IMR-90 (cell line): ENCODE measurements around the gene SH2B2. TPM values are rescaled to one million over a fixed set of nuclear protein-coding genes. Genes with fewer than 3 reads are reported as not detected.

ENCODE experiments used
- ATAC-seq: fragments of 200-7000 bp; cut with Tn5 transposase; 2 replicates; pipeline ENCODE4 v1.9.1; 2020; ENCODE audit warnings: low read depth, mild to moderate bottlenecking, moderate library complexity
- BruUV-seq: library from RNA; stranded (reverse); fragments of 400-500 nt; replicated peaks from 2 replicates; lab custom pipeline; 2021; lab: Mats Ljungman, UMichigan
- CTCF ChIA-PET: fragments of 300-600 bp; formaldehyde crosslinking; extraction: SDS; loops from one replicate; lab custom pipeline; 2021; ENCODE audit warnings: antibody characterized with exemption; lab: Yijun Ruan, JAX
- POLR2A ChIA-PET: fragments of 300-600 bp; sonication (Branson Sonifier 250); formaldehyde crosslinking; loops from one replicate; lab custom pipeline; 2022; ENCODE audit warnings: antibody characterized with exemption; ENCODE audit not compliant: unreplicated experiment; lab: Charles Lee
- DNase-seq: peaks from one replicate; pipeline ENCODE4 v3.0.0; 2013
- H2AFZ ChIP-seq: replicated peaks from 2 replicates; pipeline ENCODE3; 2013; ENCODE audit warnings: low read length, mild to moderate bottlenecking; ENCODE audit not compliant: poor library complexity
- H2AK5ac ChIP-seq: 2 replicates; pipeline ENCODE4 v1.6.1; 2013; ENCODE audit warnings: low read depth, low read length, inconsistent platforms
- H2AK9ac ChIP-seq: replicated peaks from 2 replicates; pipeline ENCODE3; 2013; ENCODE audit warnings: mild to moderate bottlenecking, low read depth, low read length, moderate library complexity; ENCODE audit not compliant: poor library complexity
- H2BK120ac ChIP-seq: 2 replicates; pipeline ENCODE4 v1.6.1; 2013; ENCODE audit warnings: low read depth, low read length, inconsistent platforms
- H2BK15ac ChIP-seq: 3 replicates; pipeline ENCODE4 v1.6.1; 2013; ENCODE audit warnings: low read depth, low read length, inconsistent platforms
- H2BK20ac ChIP-seq: 2 replicates; pipeline ENCODE4 v1.6.1; 2013; ENCODE audit warnings: low read depth, mild to moderate bottlenecking, inconsistent platforms, low read length, moderate library complexity
- H2BK5ac ChIP-seq: 2 replicates; pipeline ENCODE4 v1.6.1; 2013; ENCODE audit warnings: mild to moderate bottlenecking, low read depth, low read length, inconsistent platforms; ENCODE audit not compliant: poor library complexity, severe bottlenecking
- H3K14ac ChIP-seq: replicated peaks from 2 replicates; pipeline ENCODE4 v1.6.1; 2013; ENCODE audit warnings: low read depth, low read length, inconsistent platforms
- H3K18ac ChIP-seq: 2 replicates; pipeline ENCODE4 v1.6.1; 2013; ENCODE audit warnings: low read depth, low read length, control low read depth
- H3K23ac ChIP-seq: 2 replicates; pipeline ENCODE4 v1.6.1; 2013; ENCODE audit warnings: low read depth, low read length, inconsistent platforms
- H3K27ac ChIP-seq: 2 replicates; pipeline ENCODE4 v1.5.1; 2013; ENCODE audit warnings: mild to moderate bottlenecking, control low read depth, low read length; ENCODE audit not compliant: insufficient read depth
- H3K27me3 ChIP-seq: 2 replicates; pipeline ENCODE4 v1.6.1; 2013; ENCODE audit warnings: low read length; ENCODE audit not compliant: control insufficient read depth, insufficient read depth
- H3K36me3 ChIP-seq: 2 replicates; pipeline ENCODE4 v1.6.1; 2013; ENCODE audit warnings: low read length, mixed read lengths; ENCODE audit not compliant: control insufficient read depth, insufficient read depth
- H3K4ac ChIP-seq: 2 replicates; pipeline ENCODE4 v1.6.1; 2013; ENCODE audit warnings: low read depth, low read length, inconsistent platforms
- H3K4me1 ChIP-seq: 2 replicates; pipeline ENCODE4 v1.6.1; 2013; ENCODE audit warnings: low read length, mixed read lengths; ENCODE audit not compliant: control insufficient read depth, insufficient read depth
- H3K4me2 ChIP-seq: 2 replicates; pipeline ENCODE4 v1.6.1; 2013; ENCODE audit warnings: low read depth, mild to moderate bottlenecking, control low read depth, low read length, moderate library complexity
- H3K4me3 ChIP-seq: 2 replicates; pipeline ENCODE4 v1.5.1; 2013; ENCODE audit warnings: low read depth, mild to moderate bottlenecking, control low read depth, low read length, moderate library complexity; ENCODE audit not compliant: insufficient read depth
- H3K56ac ChIP-seq: 2 replicates; pipeline ENCODE4 v1.6.1; 2013; ENCODE audit warnings: low read length, inconsistent platforms; ENCODE audit not compliant: insufficient read depth; ENCODE audit errors: extremely low read depth
- H3K79me1 ChIP-seq, 2 experiments: 2 replicates each; pipeline ENCODE4 v1.6.1; 2013; ENCODE audit warnings: low read length in 2 of 2, inconsistent platforms in 1 of 2, low read depth in 1 of 2
- H3K9ac ChIP-seq: 2 replicates; pipeline ENCODE4 v1.6.1; 2013; ENCODE audit warnings: low read depth, low read length, control low read depth
- H3K9me1 ChIP-seq: 2 replicates; pipeline ENCODE4 v1.6.1; 2013; ENCODE audit warnings: low read length, inconsistent platforms; ENCODE audit not compliant: insufficient read depth
- H3K9me3 ChIP-seq: 2 replicates; pipeline ENCODE4 v1.6.1; 2013; ENCODE audit warnings: low read length; ENCODE audit not compliant: control insufficient read depth, insufficient read depth
- H4K20me1 ChIP-seq: 2 replicates; pipeline ENCODE4 v1.6.1; 2013; ENCODE audit warnings: low read length, inconsistent platforms; ENCODE audit not compliant: insufficient read depth
- H4K5ac ChIP-seq: 2 replicates; pipeline ENCODE4 v1.6.1; 2013; ENCODE audit warnings: mild to moderate bottlenecking, low read depth, low read length, control low read depth
- H4K8ac ChIP-seq, 2 experiments: 2 replicates each; pipeline ENCODE4 v1.6.1; 2013; ENCODE audit warnings: low read depth in 2 of 2, low read length in 2 of 2, control low read depth in 1 of 2, inconsistent platforms in 1 of 2
- H4K91ac ChIP-seq: 2 replicates; pipeline ENCODE4 v1.6.1; 2013; ENCODE audit warnings: low read depth, low read length, inconsistent platforms; ENCODE audit not compliant: insufficient read depth
- BHLHE40 ChIP-seq: fragments of 150-350 bp; IDR thresholded peaks from 2 replicates; pipeline ENCODE4 v1.6.1; 2016; ENCODE audit warnings: mild to moderate bottlenecking, low read depth, low read length
- CEBPB ChIP-seq: IDR thresholded peaks from 2 replicates; pipeline ENCODE4 v1.6.1; 2012; ENCODE audit warnings: low read depth, low read length, improper control_type of control experiment
- CHD1 ChIP-seq: IDR thresholded peaks from 2 replicates; pipeline ENCODE4 v1.6.1; 2012; ENCODE audit warnings: low read depth, low read length, improper control_type of control experiment
- CTCF ChIP-seq: conservative IDR thresholded peaks from 2 replicates; pipeline ENCODE4 v1.5.1; 2012; ENCODE audit warnings: mild to moderate bottlenecking, low read depth, low read length, improper control_type of control experiment
- FOS ChIP-seq: fragments of 150-350 bp; IDR thresholded peaks from 2 replicates; pipeline ENCODE4 v1.6.1; 2016; ENCODE audit warnings: low read depth, low read length
- MAFK ChIP-seq: IDR thresholded peaks from 2 replicates; pipeline ENCODE4 v1.6.1; 2012; ENCODE audit warnings: low read depth, low read length, improper control_type of control experiment
- MAZ ChIP-seq: IDR thresholded peaks from 2 replicates; pipeline ENCODE4 v1.6.1; 2012; ENCODE audit warnings: low read depth, mild to moderate bottlenecking, low read length, improper control_type of control experiment, moderate library complexity, borderline replicate concordance
- MXI1 ChIP-seq: IDR thresholded peaks from 2 replicates; pipeline ENCODE4 v1.6.1; 2012; ENCODE audit warnings: low read depth, mild to moderate bottlenecking, low read length, moderate library complexity, borderline replicate concordance
- NFE2L2 ChIP-seq: fragments of 150-350 bp; IDR thresholded peaks from 2 replicates; pipeline ENCODE4 v1.6.1; 2016; ENCODE audit warnings: low read depth, mild to moderate bottlenecking, low read length
- POLR2A ChIP-seq: IDR thresholded peaks from 2 replicates; pipeline ENCODE4 v1.6.1; 2012; ENCODE audit warnings: mild to moderate bottlenecking, low read depth, low read length
- RAD21 ChIP-seq: IDR thresholded peaks from 2 replicates; pipeline ENCODE4 v1.6.1; 2012; ENCODE audit warnings: low read length, improper control_type of control experiment
- RCOR1 ChIP-seq: IDR thresholded peaks from 2 replicates; pipeline ENCODE4 v1.6.1; 2012; ENCODE audit warnings: mild to moderate bottlenecking, low read length, improper control_type of control experiment; ENCODE audit not compliant: insufficient replicate concordance
- RFX5 ChIP-seq: IDR thresholded peaks from 2 replicates; pipeline ENCODE4 v1.8.0; 2012; ENCODE audit warnings: low read depth, mild to moderate bottlenecking, low read length, moderate library complexity
- SMC3 ChIP-seq: fragments of 150-350 bp; IDR thresholded peaks from 2 replicates; pipeline ENCODE4 v1.6.1; 2016; ENCODE audit warnings: low read depth, mild to moderate bottlenecking, antibody characterized with exemption, low read length, moderate library complexity
- USF2 ChIP-seq: fragments of 150-350 bp; IDR thresholded peaks from 2 replicates; pipeline ENCODE4 v1.6.1; 2017; ENCODE audit warnings: mild to moderate bottlenecking, antibody characterized with exemption, low read length, low read depth
- WGBS, 2 experiments: methylation state at CpG; one replicate each; pipeline versions ENCODE4 v1.1.5 to v1.1.7; 2013; ENCODE audit warnings: missing lambda C conversion rate in 2 of 2; ENCODE audit not compliant: insufficient read length in 1 of 2; ENCODE audit errors: extremely low coverage in 2 of 2; 5-methylcytosine and 5-hydroxymethylcytosine counted together
- dilution Hi-C: fragments of 300-500 bp; cut with HindIII; formaldehyde crosslinking; loops from one replicate; pipeline ENCODE4 v1.14.3; 2018; ENCODE audit warnings: low sequenced_read_pairs; ENCODE audit not compliant: unreplicated experiment
- in situ Hi-C: fragments of 300-500 bp; cut with MboI; formaldehyde crosslinking; loops from 3 replicates; pipeline ENCODE4 v1.14.3; 2019; ENCODE audit warnings: low sequenced_read_pairs, inconsistent platforms, mixed read lengths
- intact Hi-C: fragments of 100-400 bp; cut with micrococcal nuclease; formaldehyde crosslinking; loops from 2 replicates; pipeline ENCODE4 v1.10.0; 2022
- polyA plus RNA-seq, 3 experiments: library from polyadenylated mRNA; depleted of rRNA; stranded (reverse); fragments of >200 nt; gene quantifications; 2 replicates each; pipeline ENCODE4 v1.2.3, GENCODE V29; 2012; ENCODE audit warnings: low replicate concordance in 1 of 3
- total RNA-seq: library from RNA; depleted of rRNA; stranded (reverse); fragments of >200 nt; gene quantifications from 2 replicates; pipeline ENCODE4 v1.2.3, GENCODE V29; 2012

SH2B2 gene
- total and polyA plus RNA-seq, 2 of the 4 experiments (the other 2 are of a cell fraction) = 0.36 to 0.99 TPM

GRCh38 chr7:102292813-102293798 is 6.4 kb downstream of the SH2B2 start:
- H2BK5ac ChIP-seq = no peak overlapping the region
- no peak overlapping the region for H3K4ac ChIP-seq
- no peak overlapping the region for H3K23ac ChIP-seq
- no peak overlapping the region for H2AK9ac ChIP-seq
- dilution Hi-C loops (no loop called here), in situ Hi-C loops (no loop called here), intact Hi-C loops (no loop called here)
- no peak overlapping the region for H3K14ac ChIP-seq
- H2BK15ac ChIP-seq = no peak overlapping the region
- H3K4me2 ChIP-seq = no peak overlapping the region
- DNase-seq (no peak), ATAC-seq (peak; percentile 40; the same call in 1 of the 2 replicates)
- H4K91ac ChIP-seq = no peak overlapping the region
- ChIA-PET POLR2A (no interaction called here), CTCF (no interaction called here)
- H3K27me3 ChIP-seq = peaks cover 4% of the 10 kb centered on the region; the same call in 1 of the 2 replicates
- no TSS peak for BruUV-seq
- H3K27ac ChIP-seq = no peak overlapping the region
- no peaks in the 10 kb centered on the region; the same call in 1 of the 2 replicates for H3K4me1 ChIP-seq
- H3K79me1 ChIP-seq = 0 out of 4 replicates have a peak, but pooled peaks cover 0 to 2% of the 10 kb centered on the region in 2 experiments
- no peak overlapping the region for H3K18ac ChIP-seq
- H4K20me1 ChIP-seq = peaks cover 8% of the 10 kb centered on the region; the same call in 1 of the 2 replicates
- no peak overlapping the region for H4K5ac ChIP-seq
- no peak overlapping the region for H3K9ac ChIP-seq
- no peaks in the 10 kb centered on the region for H3K9me1 ChIP-seq
- H3K9me3 ChIP-seq = no peaks in the 10 kb centered on the region
- H2BK120ac ChIP-seq = no peak overlapping the region
- 7% methylated on average over 14 of the region's 36 CpGs; no CpG with 5 or more reads in 1 of the 2 experiments for WGBS, 2 experiments
- H3K36me3 ChIP-seq = no peaks in the 10 kb centered on the region
- H4K8ac ChIP-seq = no peak overlapping the region
- no peak overlapping the region for H3K4me3 ChIP-seq
- H2AFZ ChIP-seq = no peak overlapping the region
- no peak overlapping the region for H2BK20ac ChIP-seq
- H2AK5ac ChIP-seq = no peak overlapping the region
- no peak overlapping the region for H3K56ac ChIP-seq
- no peak for TF ChIP-seq RAD21
- no peak for TF ChIP-seq MXI1
- TF ChIP-seq BHLHE40 = no peak
- TF ChIP-seq USF2 = no peak
- TF ChIP-seq MAFK = no peak
- TF ChIP-seq FOS = no peak
- no peak for TF ChIP-seq CEBPB
- no peak for TF ChIP-seq NFE2L2
- no peak for TF ChIP-seq RCOR1
- no peak for TF ChIP-seq CTCF
- no peak for TF ChIP-seq POLR2A
- TF ChIP-seq CHD1 = no peak
- TF ChIP-seq RFX5 = no peak
- no peak for TF ChIP-seq MAZ
- no peak for TF ChIP-seq SMC3
